Endothelial cell (in vitro differentiated cells): ENCODE results near the gene MT1G. TPM values are rescaled to one million over a fixed set of nuclear protein-coding genes. Genes with fewer than 3 reads are reported as not detected.

Experiments
- DNase-seq: peaks from one replicate; pipeline ENCODE4 v3.0.0; 2021; ENCODE audit warnings: low spot score
- H3K27ac Mint-ChIP-seq: one replicate; pipeline ENCODE4 v1.8.0; 2021; ENCODE audit warnings: mixed read lengths, inconsistent platforms; ENCODE audit not compliant: unreplicated experiment
- H3K27me3 Mint-ChIP-seq: one replicate; pipeline ENCODE4 v1.8.0; 2021; ENCODE audit warnings: mild to moderate bottlenecking, moderate library complexity, mixed read lengths, inconsistent platforms; ENCODE audit not compliant: unreplicated experiment
- H3K36me3 Mint-ChIP-seq: one replicate; pipeline ENCODE4 v1.8.0; 2021; ENCODE audit warnings: mild to moderate bottlenecking, low read depth, mixed read lengths, inconsistent platforms; ENCODE audit not compliant: unreplicated experiment
- H3K4me1 Mint-ChIP-seq: one replicate; pipeline ENCODE4 v1.8.0; 2021; ENCODE audit warnings: mild to moderate bottlenecking, mixed read lengths, inconsistent platforms; ENCODE audit not compliant: unreplicated experiment
- H3K4me3 Mint-ChIP-seq: one replicate; pipeline ENCODE4 v1.8.0; 2021; ENCODE audit warnings: mild to moderate bottlenecking, mixed read lengths, inconsistent platforms; ENCODE audit not compliant: unreplicated experiment
- H3K9me3 Mint-ChIP-seq: one replicate; pipeline ENCODE4 v1.8.0; 2021; ENCODE audit warnings: mixed read lengths, inconsistent platforms; ENCODE audit not compliant: unreplicated experiment
- CTCF ChIP-seq: fragments of 200-600 bp; sonication (generic); IDR thresholded peaks from one replicate; pipeline ENCODE4 v1.5.0; 2021; ENCODE audit warnings: antibody characterized with exemption; ENCODE audit not compliant: unreplicated experiment
- total RNA-seq: library from RNA; stranded (reverse); fragmentation: NEBNext Ultra II Directional; extraction: Animal tissue kit (Norgen Biotek cat#: 25700); gene quantifications from one replicate; pipeline ENCODE4 v1.2.1, GENCODE V29; 2021; ENCODE audit not compliant: unreplicated experiment

MT1G gene
- total RNA-seq, 1 donor from 2014 or later = not detected

GRCh38 chr16:56682703-56683397, 15.0 kb upstream of the MT1G start:
- H3K9me3 Mint-ChIP-seq = no peaks in the 10 kb centered on the region
- H3K36me3 Mint-ChIP-seq = peaks cover 9% of the 10 kb centered on the region
- H3K27me3 Mint-ChIP-seq = peaks cover 14% of the 10 kb centered on the region
- no peak for DNase-seq
- peaks cover 5% of the 10 kb centered on the region for H3K4me1 Mint-ChIP-seq
- peak overlapping the region; percentile 74 for H3K4me3 Mint-ChIP-seq
- H3K27ac Mint-ChIP-seq = no peak overlapping the region
- TF ChIP-seq CTCF = no peak

GRCh38 chr16:56681939-56682702, 14.3 kb upstream of the MT1G start, which contains the start of gene MT1X:
Gene MT1X (plus strand): TSS chr16:56682470. CDS start chr16:56682541, 71 bp downstream.
- Mint-ChIP-seq H3K4me3 (peak within 1 kb of the TSS; percentile 87), H3K9me3 (no peaks in the 10 kb centered on the region), H3K27me3 (peaks cover 15% of the 10 kb centered on the region), H3K4me1 (peaks cover 5% of the 10 kb centered on the region), H3K36me3 (peaks cover 9% of the 10 kb centered on the region), H3K27ac (no peak within 1 kb of the TSS)
- DNase-seq = peak; percentile 42
- TF ChIP-seq CTCF = no peak

- H3K36me3 Mint-ChIP-seq = peaks cover 6% of the 10 kb centered on the region
- H3K4me3 Mint-ChIP-seq = no peak overlapping the region
- peaks cover 9% of the 10 kb centered on the region for H3K4me1 Mint-ChIP-seq
- DNase-seq = no peak
- no peak for TF ChIP-seq CTCF
- no peaks in the 10 kb centered on the region for H3K9me3 Mint-ChIP-seq
- peaks cover 20% of the 10 kb centered on the region for H3K27me3 Mint-ChIP-seq
- no peak overlapping the region for H3K27ac Mint-ChIP-seq
Observed at GRCh38 chr16:56679818-56680217, 12.0 kb upstream of the MT1G start.

- Mint-ChIP-seq H3K27ac (no peak overlapping the region), H3K4me3 (no peak overlapping the region), H3K36me3 (peaks cover 6% of the 10 kb centered on the region), H3K27me3 (peaks cover 24% of the 10 kb centered on the region), H3K4me1 (peaks cover 9% of the 10 kb centered on the region), H3K9me3 (no peaks in the 10 kb centered on the region)
- TF ChIP-seq CTCF = no peak
- DNase-seq = no peak
Observed at GRCh38 chr16:56679078-56679730, 11.3 kb upstream of the MT1G start.
